ENCODE results near the gene SLC2A11. TPM values are rescaled to one million over a fixed set of nuclear protein-coding genes. Genes with fewer than 3 reads are reported as not detected.

SLC2A11 gene
- total RNA-seq, 1 donor from 2014 or later: 52.4 TPM

DNA sequence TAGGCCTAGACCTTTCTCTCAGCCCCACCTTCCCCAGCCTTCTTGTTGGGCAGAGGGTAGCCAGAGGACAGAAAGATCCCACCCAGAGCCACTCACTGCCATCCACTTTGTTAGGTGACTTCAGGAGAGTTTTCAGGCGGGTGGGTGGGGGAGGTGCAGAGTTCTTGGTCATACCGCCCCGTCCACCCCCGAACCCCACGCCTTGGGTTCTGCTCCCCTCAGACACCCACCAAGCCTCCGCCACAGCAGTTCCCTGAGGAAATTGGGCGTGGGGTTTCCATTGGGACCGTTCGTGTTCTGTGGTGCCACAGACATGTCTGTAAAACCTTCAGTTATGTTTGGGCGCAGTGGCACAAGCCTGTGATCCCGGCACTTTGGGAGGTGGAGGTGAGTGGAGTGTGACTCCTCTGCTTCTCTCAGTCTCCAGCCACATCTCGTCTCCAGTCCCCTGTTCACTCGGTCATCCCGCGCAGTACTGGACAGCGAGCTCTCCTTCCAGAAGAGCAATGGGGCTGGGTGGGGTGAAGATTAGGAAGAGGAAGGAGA, 38.0 kb downstream of the SLC2A11 start:
- H3K4me3 Mint-ChIP-seq (ENCODE audit: unreplicated experiment): peak overlapping the region; percentile 92

DNA sequence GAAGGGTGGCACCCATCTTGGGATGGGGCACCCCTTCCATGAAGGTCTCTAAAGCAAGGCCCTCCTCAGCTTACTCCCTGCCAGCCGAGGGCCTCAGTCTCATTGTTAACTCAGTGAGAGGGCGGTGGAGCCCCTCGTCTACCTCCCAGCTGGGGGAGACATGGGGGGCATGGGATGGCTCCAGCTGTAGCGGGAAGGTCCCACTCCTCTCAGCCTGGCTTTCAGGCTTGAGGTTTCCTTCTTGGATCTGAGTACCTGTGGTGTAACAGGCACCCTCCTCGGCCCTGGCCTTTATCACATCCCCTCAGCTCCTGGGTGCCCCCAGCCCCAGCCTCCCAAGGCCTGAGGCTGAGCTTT, 38.5 kb downstream of the SLC2A11 start:
- H3K27me3 Mint-ChIP-seq (ENCODE audit: unreplicated experiment): peaks cover 20% of the 10 kb centered on the region
- TF ChIP-seq, protein P1, sequence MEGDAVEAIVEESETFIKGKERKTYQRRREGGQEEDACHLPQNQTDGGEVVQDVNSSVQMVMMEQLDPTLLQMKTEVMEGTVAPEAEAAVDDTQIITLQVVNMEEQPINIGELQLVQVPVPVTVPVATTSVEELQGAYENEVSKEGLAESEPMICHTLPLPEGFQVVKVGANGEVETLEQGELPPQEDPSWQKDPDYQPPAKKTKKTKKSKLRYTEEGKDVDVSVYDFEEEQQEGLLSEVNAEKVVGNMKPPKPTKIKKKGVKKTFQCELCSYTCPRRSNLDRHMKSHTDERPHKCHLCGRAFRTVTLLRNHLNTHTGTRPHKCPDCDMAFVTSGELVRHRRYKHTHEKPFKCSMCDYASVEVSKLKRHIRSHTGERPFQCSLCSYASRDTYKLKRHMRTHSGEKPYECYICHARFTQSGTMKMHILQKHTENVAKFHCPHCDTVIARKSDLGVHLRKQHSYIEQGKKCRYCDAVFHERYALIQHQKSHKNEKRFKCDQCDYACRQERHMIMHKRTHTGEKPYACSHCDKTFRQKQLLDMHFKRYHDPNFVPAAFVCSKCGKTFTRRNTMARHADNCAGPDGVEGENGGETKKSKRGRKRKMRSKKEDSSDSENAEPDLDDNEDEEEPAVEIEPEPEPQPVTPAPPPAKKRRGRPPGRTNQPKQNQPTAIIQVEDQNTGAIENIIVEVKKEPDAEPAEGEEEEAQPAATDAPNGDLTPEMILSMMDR (IDR thresholded peaks at IDR 0.05; ENCODE audit: partially characterized antibody, unreplicated experiment): no peak
- peaks cover 10% of the 10 kb centered on the region for H3K4me1 Mint-ChIP-seq (ENCODE audit: low read depth, unreplicated experiment)
- H3K27ac Mint-ChIP-seq (ENCODE audit: unreplicated experiment): no peak overlapping the region
- DNase-seq: no peak
- peaks cover 7% of the 10 kb centered on the region for H3K36me3 Mint-ChIP-seq (ENCODE audit: unreplicated experiment)
- H3K4me3 Mint-ChIP-seq (ENCODE audit: unreplicated experiment): peak overlapping the region; percentile 92
- H3K9me3 Mint-ChIP-seq (ENCODE audit: unreplicated experiment): peaks cover 17% of the 10 kb centered on the region

More for the DNA sequence above, 38.0 kb downstream of the SLC2A11 start:
- peaks cover 10% of the 10 kb centered on the region for H3K4me1 Mint-ChIP-seq (ENCODE audit: low read depth, unreplicated experiment)
- H3K36me3 Mint-ChIP-seq (ENCODE audit: unreplicated experiment): peaks cover 3% of the 10 kb centered on the region
- peak overlapping the region; percentile 89 for H3K27ac Mint-ChIP-seq (ENCODE audit: unreplicated experiment)
- peaks cover 20% of the 10 kb centered on the region for H3K27me3 Mint-ChIP-seq (ENCODE audit: unreplicated experiment)
- peaks cover 17% of the 10 kb centered on the region for H3K9me3 Mint-ChIP-seq (ENCODE audit: unreplicated experiment)
- DNase-seq: no peak
- TF ChIP-seq, protein P1 (IDR thresholded peaks at IDR 0.05; ENCODE audit: partially characterized antibody, unreplicated experiment): no peak

DNA sequence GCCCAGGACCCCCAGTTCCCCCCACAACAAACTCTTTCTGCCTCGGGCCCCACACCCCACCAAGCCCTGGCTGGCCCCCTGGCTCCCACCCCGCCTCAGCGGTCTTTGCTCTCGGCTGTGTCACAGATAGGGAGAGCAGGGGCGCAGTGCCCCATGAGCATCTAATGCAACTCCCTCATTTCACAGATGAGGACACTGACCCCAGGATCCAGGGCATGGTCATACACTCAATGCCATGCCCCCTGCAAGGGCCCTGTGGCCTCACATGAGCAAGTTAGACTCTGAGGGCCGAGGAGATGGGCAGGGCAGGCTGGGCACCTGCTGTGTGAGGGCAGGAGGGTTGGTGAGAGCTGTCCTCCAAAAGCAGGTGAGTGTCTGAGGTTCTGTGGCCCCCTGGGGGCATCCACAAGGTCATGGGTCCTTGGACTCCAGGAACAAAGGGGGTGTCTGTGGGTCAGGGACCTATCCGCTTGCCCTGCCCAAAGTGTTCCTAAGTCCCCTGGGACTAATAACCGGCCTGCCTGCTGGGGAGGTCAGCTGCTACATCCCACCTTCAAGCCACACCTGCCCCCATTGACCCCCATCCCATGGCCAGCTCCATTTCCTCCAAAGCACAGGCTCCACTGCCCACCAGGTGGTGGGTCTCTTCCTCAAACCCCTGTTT, 39.0 kb downstream of the SLC2A11 start:
- Mint-ChIP-seq H3K27me3 (ENCODE audit: unreplicated experiment) (peaks cover 17% of the 10 kb centered on the region), H3K4me3 (ENCODE audit: unreplicated experiment) (no peak overlapping the region), H3K27ac (ENCODE audit: unreplicated experiment) (no peak overlapping the region), H3K9me3 (ENCODE audit: unreplicated experiment) (peaks cover 14% of the 10 kb centered on the region), H3K36me3 (ENCODE audit: unreplicated experiment) (peaks cover 7% of the 10 kb centered on the region), H3K4me1 (ENCODE audit: low read depth, unreplicated experiment) (peaks cover 10% of the 10 kb centered on the region)
- TF ChIP-seq, protein P1 (IDR thresholded peaks at IDR 0.05; ENCODE audit: partially characterized antibody, unreplicated experiment): no peak
- DNase-seq: no peak

DNA sequence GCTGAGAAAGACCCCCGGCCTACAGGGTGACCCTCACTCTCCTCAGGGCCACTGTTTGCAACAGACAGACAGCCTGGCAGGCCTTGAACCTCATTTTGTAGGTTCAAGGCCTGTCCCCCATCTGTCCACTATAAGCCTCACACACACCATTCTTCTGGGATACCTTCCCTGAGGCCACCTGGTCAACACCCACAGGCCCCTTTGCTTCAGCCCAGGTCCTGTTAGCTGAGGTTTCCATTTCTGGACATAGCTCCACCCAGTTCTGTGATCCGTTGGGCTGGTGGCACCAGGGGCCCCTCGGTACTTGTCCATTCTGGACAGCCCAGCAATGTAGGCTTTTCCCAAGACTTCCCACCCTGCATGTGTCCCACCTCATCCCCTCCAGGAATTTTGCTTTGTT, 39.6 kb downstream of the SLC2A11 start:
- Mint-ChIP-seq H3K4me3 (ENCODE audit: unreplicated experiment) (no peak overlapping the region), H3K36me3 (ENCODE audit: unreplicated experiment) (peaks cover 7% of the 10 kb centered on the region), H3K9me3 (ENCODE audit: unreplicated experiment) (peaks cover 12% of the 10 kb centered on the region), H3K4me1 (ENCODE audit: low read depth, unreplicated experiment) (peaks cover 8% of the 10 kb centered on the region), H3K27me3 (ENCODE audit: unreplicated experiment) (peaks cover 15% of the 10 kb centered on the region), H3K27ac (ENCODE audit: unreplicated experiment) (no peak overlapping the region)
- TF ChIP-seq, protein P1 (IDR thresholded peaks at IDR 0.05; ENCODE audit: partially characterized antibody, unreplicated experiment): no peak
- DNase-seq: no peak

Measured in glutamatergic neuron (in vitro differentiated cells).